Astrocyte of the cerebellum (primary cell): ENCODE measurements around the gene MDFI.

ENCODE experiments used
- DNase-seq: peaks from one replicate; pipeline ENCODE4 v3.0.0-alpha.2; 2011; ENCODE audit warnings: low read depth
- H3K4me3 ChIP-seq: 2 replicates; pipeline ENCODE4 v1.5.1; 2011; ENCODE audit warnings: mild to moderate bottlenecking, low read depth, low read length, moderate library complexity
- in situ Hi-C: cut with HindIII; loops from 2 replicates; pipeline ENCODE4 v1.10.0; 2017; ENCODE audit warnings: low sequenced_read_pairs
- TF ChIP-seq, protein P1 (sequence below): IDR thresholded peaks from 2 replicates; pipeline ENCODE4 v1.5.1; 2012; ENCODE audit warnings: low read length, low read depth, moderate library complexity, mild to moderate bottlenecking; ENCODE audit errors: missing control alignments

MDFI gene

DNA sequence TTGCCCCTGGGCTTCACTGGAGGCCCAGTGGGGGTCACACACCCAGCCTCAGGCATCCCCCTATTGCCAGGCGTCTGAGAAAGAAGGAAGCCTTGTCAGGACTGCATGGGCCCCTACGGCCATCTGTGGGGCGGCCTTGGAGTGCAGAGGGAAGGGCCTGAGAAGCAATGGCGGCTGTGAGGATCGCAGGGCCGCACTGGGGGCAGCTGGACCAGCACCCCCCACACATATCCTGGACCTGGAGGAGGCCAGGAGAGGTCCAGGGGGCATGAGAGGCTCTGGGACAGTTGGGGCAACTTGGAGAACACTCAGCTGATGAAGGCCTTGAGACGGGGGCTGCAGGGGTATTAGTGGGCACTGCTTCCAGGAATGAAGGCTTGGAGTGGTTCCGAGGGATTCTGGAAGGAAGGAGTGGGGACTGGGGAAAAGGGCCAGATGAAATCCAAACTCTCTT lies 16.5 kb downstream of the MDFI start:
- TF ChIP-seq, protein P1, sequence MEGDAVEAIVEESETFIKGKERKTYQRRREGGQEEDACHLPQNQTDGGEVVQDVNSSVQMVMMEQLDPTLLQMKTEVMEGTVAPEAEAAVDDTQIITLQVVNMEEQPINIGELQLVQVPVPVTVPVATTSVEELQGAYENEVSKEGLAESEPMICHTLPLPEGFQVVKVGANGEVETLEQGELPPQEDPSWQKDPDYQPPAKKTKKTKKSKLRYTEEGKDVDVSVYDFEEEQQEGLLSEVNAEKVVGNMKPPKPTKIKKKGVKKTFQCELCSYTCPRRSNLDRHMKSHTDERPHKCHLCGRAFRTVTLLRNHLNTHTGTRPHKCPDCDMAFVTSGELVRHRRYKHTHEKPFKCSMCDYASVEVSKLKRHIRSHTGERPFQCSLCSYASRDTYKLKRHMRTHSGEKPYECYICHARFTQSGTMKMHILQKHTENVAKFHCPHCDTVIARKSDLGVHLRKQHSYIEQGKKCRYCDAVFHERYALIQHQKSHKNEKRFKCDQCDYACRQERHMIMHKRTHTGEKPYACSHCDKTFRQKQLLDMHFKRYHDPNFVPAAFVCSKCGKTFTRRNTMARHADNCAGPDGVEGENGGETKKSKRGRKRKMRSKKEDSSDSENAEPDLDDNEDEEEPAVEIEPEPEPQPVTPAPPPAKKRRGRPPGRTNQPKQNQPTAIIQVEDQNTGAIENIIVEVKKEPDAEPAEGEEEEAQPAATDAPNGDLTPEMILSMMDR, result no peak
- no peak for DNase-seq
- no peak overlapping the region for H3K4me3 ChIP-seq
- in situ Hi-C loops, result loop anchor here (5.0 kb wide), 1 partner anchor 62 kb away; no protein-coding TSS in a partner anchor

DNA sequence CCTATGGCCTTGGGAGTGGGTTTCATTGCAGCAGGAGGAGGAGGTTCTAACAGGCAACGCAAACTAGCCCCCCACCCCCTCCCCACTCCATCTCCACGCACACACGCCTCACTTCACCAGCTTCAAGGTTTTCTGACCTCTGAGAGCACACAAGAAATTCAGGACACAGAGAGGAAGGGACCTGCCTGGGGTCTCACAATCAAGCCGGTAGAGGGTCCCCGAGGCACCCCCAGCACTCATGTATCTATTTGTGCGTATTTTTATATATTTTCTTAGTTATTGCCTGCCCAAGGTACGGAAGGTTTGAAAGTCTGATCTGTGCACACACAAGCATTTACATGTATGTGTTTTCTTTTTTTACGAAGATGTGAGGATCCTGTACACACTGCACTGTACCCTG lies 16.9 kb downstream of the MDFI start:
- TF ChIP-seq, protein P1, result no peak
- in situ Hi-C loops, result loop anchor here (5.0 kb wide), 1 partner anchor 63 kb away; no protein-coding TSS in a partner anchor
- no peak for DNase-seq
- no peak overlapping the region for H3K4me3 ChIP-seq

DNA sequence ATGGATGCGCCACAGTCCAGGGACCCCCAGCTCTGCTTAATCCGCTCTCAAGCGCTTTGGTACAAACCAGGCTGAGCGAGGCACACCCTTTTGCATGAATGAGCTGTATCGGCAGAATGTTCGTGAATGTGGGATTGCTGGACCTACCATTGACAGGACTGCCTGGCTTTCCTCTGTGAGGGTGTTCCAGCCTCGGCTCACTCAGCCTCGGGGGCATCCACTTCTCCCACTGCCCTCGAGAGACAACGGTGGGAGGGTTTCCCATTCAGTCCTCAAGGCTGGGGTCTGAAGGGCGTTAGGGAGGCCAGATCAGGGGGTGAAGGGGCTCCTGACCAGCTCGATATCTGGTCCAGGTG lies 17.4 kb downstream of the MDFI start:
- TF ChIP-seq, protein P1, result no peak
- in situ Hi-C loops, result loop anchor here (5.0 kb wide), 1 partner anchor 63 kb away; no protein-coding TSS in a partner anchor

DNA sequence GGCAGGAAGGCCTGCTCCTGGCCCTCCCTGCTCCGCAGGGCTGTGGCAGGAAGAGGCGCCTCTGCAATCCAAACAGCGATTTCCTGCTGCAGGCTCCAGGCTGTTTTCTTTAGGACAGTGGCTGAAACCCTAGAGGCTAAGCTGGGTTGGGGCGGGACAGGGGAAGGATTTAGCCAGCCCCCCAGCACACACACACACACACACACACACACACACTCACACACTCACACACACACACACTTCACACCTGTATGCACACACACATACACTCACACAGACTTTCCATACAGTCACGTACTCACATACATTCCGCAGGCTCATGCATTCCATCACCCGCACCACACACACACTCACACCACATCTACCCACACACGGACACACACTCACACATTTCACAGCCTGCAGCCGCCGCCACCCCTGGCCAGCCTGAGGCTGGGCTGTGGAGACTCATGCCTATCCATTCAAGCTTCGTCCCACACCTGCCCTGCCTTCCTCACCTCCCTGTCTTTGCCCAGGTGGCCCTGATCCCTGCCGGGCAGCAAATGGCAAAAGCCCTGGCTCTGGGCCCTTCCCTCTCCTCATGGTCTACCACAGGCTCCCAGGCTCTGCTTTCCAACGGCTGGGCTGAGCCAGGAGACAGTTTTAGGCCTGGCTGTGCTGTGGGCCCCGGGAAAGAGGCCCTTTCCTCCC lies 17.9 kb downstream of the MDFI start:
- H3K4me3 ChIP-seq, result no peak overlapping the region

More for the DNA sequence above, 17.4 kb downstream of the MDFI start:
- DNase-seq, result no peak
- H3K4me3 ChIP-seq, result no peak overlapping the region

DNA sequence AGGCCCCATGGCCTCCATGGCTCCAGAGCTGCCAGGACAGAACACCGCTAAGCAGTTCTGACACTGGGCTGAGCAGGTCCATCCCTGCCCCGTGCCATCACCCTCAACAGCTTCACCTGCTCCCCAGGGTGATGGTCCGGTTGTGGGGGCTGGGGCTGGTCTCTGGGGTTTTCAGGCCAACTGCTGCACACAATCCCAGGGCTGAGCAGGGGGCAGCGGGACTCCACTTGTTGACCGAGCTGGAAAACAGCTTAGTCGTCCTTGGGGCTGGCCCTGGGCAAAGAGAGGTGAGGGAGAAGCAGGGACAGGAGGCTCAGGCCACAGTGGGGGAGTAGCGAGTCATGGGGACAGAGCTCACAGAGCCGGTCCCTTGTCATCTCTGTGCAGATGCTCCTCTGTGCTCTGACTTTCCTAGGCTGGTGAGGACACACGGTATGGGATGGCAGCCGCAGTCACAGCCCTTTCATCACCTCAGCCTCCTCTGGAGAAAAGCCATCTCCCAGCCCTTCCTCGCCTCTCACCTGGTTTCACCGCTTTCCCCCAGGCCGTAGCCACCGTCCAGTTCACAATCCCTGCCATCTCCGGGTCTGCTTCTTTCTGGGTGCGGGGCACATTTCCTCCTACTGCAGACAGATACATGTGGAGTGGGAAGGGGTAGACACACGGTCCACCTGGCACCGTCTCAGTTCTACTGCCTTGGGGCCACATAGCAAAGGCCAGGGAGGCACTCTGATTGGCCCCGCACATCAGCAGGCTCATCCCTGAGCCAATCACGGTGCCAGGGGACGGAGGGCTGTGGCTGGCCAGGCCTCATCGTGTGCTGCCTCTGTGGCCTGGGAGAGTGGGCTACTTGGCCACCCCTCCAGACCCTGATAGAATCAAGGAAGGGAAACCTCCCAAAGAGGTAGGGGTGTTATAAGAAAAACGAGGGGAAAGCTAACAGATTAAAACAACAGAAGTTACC lies 19.1 kb downstream of the MDFI start:
- H3K4me3 ChIP-seq, result no peak overlapping the region
- TF ChIP-seq, protein P1, result no peak
- DNase-seq, result no peak
- in situ Hi-C loops, result loop anchor here (5.0 kb wide), 1 partner anchor 65 kb away; no protein-coding TSS in a partner anchor

More for the DNA sequence above, 17.9 kb downstream of the MDFI start:
- in situ Hi-C loops, result loop anchor here (5.0 kb wide), 1 partner anchor 64 kb away; no protein-coding TSS in a partner anchor
- TF ChIP-seq, protein P1, result no peak
- DNase-seq, result no peak

DNA sequence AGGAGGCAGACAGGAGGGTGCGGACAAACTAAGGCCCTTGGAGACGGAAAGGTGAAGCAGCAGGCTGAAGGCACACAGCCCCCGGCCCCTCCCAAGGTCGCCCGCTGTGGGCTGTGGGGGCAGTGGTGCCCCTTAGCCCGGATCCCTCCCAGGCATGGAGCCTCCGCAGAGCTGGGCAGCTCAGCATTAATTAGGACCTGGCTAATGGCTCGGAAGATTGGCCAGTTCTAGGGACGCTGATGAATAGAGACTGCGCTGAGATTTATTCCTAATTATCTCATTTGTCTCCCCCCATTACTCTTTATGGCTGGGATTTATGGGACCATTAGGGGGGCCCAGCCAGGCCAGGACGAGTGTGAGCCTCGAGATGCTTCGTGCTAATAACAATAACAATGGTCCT lies 20.4 kb downstream of the MDFI start:
- DNase-seq, result no peak
- no peak overlapping the region for H3K4me3 ChIP-seq
- in situ Hi-C loops, result loop anchor here (5.0 kb wide), 1 partner anchor 66 kb away; no protein-coding TSS in a partner anchor
- TF ChIP-seq, protein P1, result no peak
